ENCODE data around the gene ZFAND5.

ZFAND5 gene

GRCh38 chr9:72363236-72363635 lies 1.8 kb downstream of the ZFAND5 start:
- no peak for DNase-seq (ENCODE audit: low read depth in 2 of 2)

GRCh38 chr9:72362680-72363139 lies 2.3 kb downstream of the ZFAND5 start:
- DNase-seq (ENCODE audit: low read depth in 2 of 2): peak; percentile 4 to 7

- no peak for DNase-seq (ENCODE audit: low read depth in 2 of 2)
These were observed 2.9 kb downstream of the ZFAND5 start for GRCh38 chr9:72362118-72362531.

GRCh38 chr9:72361217-72361616 lies 3.8 kb downstream of the ZFAND5 start:
- DNase-seq (ENCODE audit: low read depth in 2 of 2): no peak

GRCh38 chr9:72360324-72360723 lies 4.7 kb downstream of the ZFAND5 start:
- DNase-seq (ENCODE audit: low read depth in 2 of 2): no peak

- no peak for DNase-seq (ENCODE audit: low read depth in 2 of 2)
These were observed 8.9 kb downstream of the ZFAND5 start for GRCh38 chr9:72356041-72356582.

GRCh38 chr9:72355153-72355552 lies 9.9 kb downstream of the ZFAND5 start:
- DNase-seq (ENCODE audit: low read depth in 2 of 2): no peak

GRCh38 chr9:72354704-72355103 lies 10.3 kb downstream of the ZFAND5 start:
- no peak for DNase-seq (ENCODE audit: low read depth in 2 of 2)

GRCh38 chr9:72353455-72354116 lies 11.4 kb downstream of the ZFAND5 start:
- DNase-seq (ENCODE audit: low read depth in 2 of 2): no peak

- DNase-seq (ENCODE audit: low read depth in 2 of 2): no peak
These were observed 12.1 kb downstream of the ZFAND5 start for GRCh38 chr9:72352911-72353388.

GRCh38 chr9:72351538-72352453 lies 13.2 kb downstream of the ZFAND5 start:
- no peak for DNase-seq (ENCODE audit: low read depth in 2 of 2)

GRCh38 chr9:72349911-72350310 lies 15.1 kb downstream of the ZFAND5 start:
- DNase-seq (ENCODE audit: low read depth in 2 of 2): no peak

- no peak for DNase-seq (ENCODE audit: low read depth in 2 of 2)
These were observed 15.8 kb downstream of the ZFAND5 start for GRCh38 chr9:72349240-72349639.

GRCh38 chr9:72346333-72346732 lies 18.7 kb downstream of the ZFAND5 start:
- DNase-seq (ENCODE audit: low read depth in 2 of 2): no peak

GRCh38 chr9:72338631-72339030 lies 26.4 kb downstream of the ZFAND5 start:
- no peak for DNase-seq (ENCODE audit: low read depth in 2 of 2)

GRCh38 chr9:72337286-72337685 lies 27.7 kb downstream of the ZFAND5 start:
- no peak for DNase-seq (ENCODE audit: low read depth in 2 of 2)

GRCh38 chr9:72334658-72335337 lies 30.2 kb downstream of the ZFAND5 start:
- DNase-seq (ENCODE audit: low read depth in 2 of 2): no peak

- DNase-seq (ENCODE audit: low read depth in 2 of 2): no peak
These were observed 31.3 kb downstream of the ZFAND5 start for GRCh38 chr9:72333709-72334108.

GRCh38 chr9:72333197-72333596 lies 31.8 kb downstream of the ZFAND5 start:
- no peak for DNase-seq (ENCODE audit: low read depth in 2 of 2)

- no peak for DNase-seq (ENCODE audit: low read depth in 2 of 2)
These were observed 32.7 kb downstream of the ZFAND5 start for GRCh38 chr9:72332351-72332750.

- no peak for DNase-seq (ENCODE audit: low read depth in 2 of 2)
These were observed 37.4 kb downstream of the ZFAND5 start for GRCh38 chr9:72327631-72328030.

GRCh38 chr9:72326641-72327040 lies 38.4 kb downstream of the ZFAND5 start:
- no peak for DNase-seq (ENCODE audit: low read depth in 2 of 2)
